Osteocyte (in vitro differentiated cells): ENCODE data around the gene PIGU. TPM values are rescaled to one million over a fixed set of nuclear protein-coding genes. Genes with fewer than 3 reads are reported as not detected.

Experiments
- DNase-seq: peaks from one replicate; pipeline ENCODE4 v3.0.0; 2021; ENCODE audit warnings: mixed read lengths; ENCODE audit not compliant: unreplicated experiment; ENCODE audit errors: extremely low spot score
- H3K27ac Mint-ChIP-seq: one replicate; pipeline ENCODE4 v1.8.0; 2021; ENCODE audit warnings: mild to moderate bottlenecking, mixed read lengths; ENCODE audit not compliant: unreplicated experiment
- H3K27me3 Mint-ChIP-seq: one replicate; pipeline ENCODE4 v1.8.0; 2021; ENCODE audit warnings: mixed read lengths; ENCODE audit not compliant: unreplicated experiment
- H3K36me3 Mint-ChIP-seq: one replicate; pipeline ENCODE4 v1.8.0; 2021; ENCODE audit warnings: mixed read lengths; ENCODE audit not compliant: unreplicated experiment
- H3K4me1 Mint-ChIP-seq: one replicate; pipeline ENCODE4 v1.8.0; 2021; ENCODE audit warnings: mixed read lengths; ENCODE audit not compliant: unreplicated experiment
- H3K4me3 Mint-ChIP-seq: one replicate; pipeline ENCODE4 v1.8.0; 2021; ENCODE audit warnings: mild to moderate bottlenecking, moderate library complexity, mixed read lengths; ENCODE audit not compliant: unreplicated experiment
- H3K9me3 Mint-ChIP-seq: one replicate; pipeline ENCODE4 v1.8.0; 2021; ENCODE audit warnings: mixed read lengths; ENCODE audit not compliant: unreplicated experiment
- CTCF ChIP-seq: fragments of 200-600 bp; sonication (generic); IDR thresholded peaks from 2 replicates; pipeline ENCODE4 v1.5.0; 2021; ENCODE audit warnings: antibody characterized with exemption, mild to moderate bottlenecking, moderate library complexity
- total RNA-seq: library from RNA; stranded (reverse); gene quantifications from 2 replicates; pipeline ENCODE4 v1.2.1, GENCODE V29; 2021

PIGU gene
- total RNA-seq, 1 donor from 2014 or later, result 15.5 TPM

- no peak overlapping the region for H3K27ac Mint-ChIP-seq
- no peaks in the 10 kb centered on the region for H3K27me3 Mint-ChIP-seq
- no peak for TF ChIP-seq CTCF
- H3K4me1 Mint-ChIP-seq, result peaks cover 17% of the 10 kb centered on the region
- H3K36me3 Mint-ChIP-seq, result peaks cover 2% of the 10 kb centered on the region
- DNase-seq, result peak; percentile 49
- H3K4me3 Mint-ChIP-seq, result no peak overlapping the region
- H3K9me3 Mint-ChIP-seq, result no peaks in the 10 kb centered on the region
Measured at GRCh38 chr20:34578521-34578920, 98.4 kb downstream of the PIGU start.

- no peak overlapping the region for H3K4me3 Mint-ChIP-seq
- TF ChIP-seq CTCF, result no peak
- H3K9me3 Mint-ChIP-seq, result no peaks in the 10 kb centered on the region
- no peaks in the 10 kb centered on the region for H3K27me3 Mint-ChIP-seq
- no peak for DNase-seq
- H3K27ac Mint-ChIP-seq, result no peak overlapping the region
- H3K4me1 Mint-ChIP-seq, result peaks cover 17% of the 10 kb centered on the region
- peaks cover 2% of the 10 kb centered on the region for H3K36me3 Mint-ChIP-seq
Measured at GRCh38 chr20:34578025-34578424, 98.9 kb downstream of the PIGU start.

- no peak for DNase-seq
- Mint-ChIP-seq H3K27ac (no peak overlapping the region), H3K4me3 (no peak overlapping the region), H3K9me3 (no peaks in the 10 kb centered on the region), H3K27me3 (no peaks in the 10 kb centered on the region), H3K36me3 (peaks cover 2% of the 10 kb centered on the region), H3K4me1 (peaks cover 17% of the 10 kb centered on the region)
- no peak for TF ChIP-seq CTCF
Measured at GRCh38 chr20:34577061-34577460, 99.8 kb downstream of the PIGU start.

GRCh38 chr20:34575756-34576155, 101.1 kb downstream of the PIGU start:
- H3K4me3 Mint-ChIP-seq, result no peak overlapping the region
- H3K9me3 Mint-ChIP-seq, result no peaks in the 10 kb centered on the region
- no peak for TF ChIP-seq CTCF
- H3K4me1 Mint-ChIP-seq, result peaks cover 7% of the 10 kb centered on the region
- no peaks in the 10 kb centered on the region for H3K27me3 Mint-ChIP-seq
- H3K36me3 Mint-ChIP-seq, result peaks cover 3% of the 10 kb centered on the region
- DNase-seq, result no peak
- H3K27ac Mint-ChIP-seq, result no peak overlapping the region

- TF ChIP-seq CTCF, result no peak
- H3K9me3 Mint-ChIP-seq, result no peaks in the 10 kb centered on the region
Measured at GRCh38 chr20:34575271-34575670, 101.6 kb downstream of the PIGU start.

More at GRCh38 chr20:34575271-34575670, 101.6 kb downstream of the PIGU start:
- H3K4me3 Mint-ChIP-seq, result no peak overlapping the region
- peaks cover 3% of the 10 kb centered on the region for H3K36me3 Mint-ChIP-seq
- no peak overlapping the region for H3K27ac Mint-ChIP-seq
- peaks cover 7% of the 10 kb centered on the region for H3K4me1 Mint-ChIP-seq
- no peak for DNase-seq
- H3K27me3 Mint-ChIP-seq, result no peaks in the 10 kb centered on the region
